Measurements from ENCODE around the gene CHCHD6.

DNA sequence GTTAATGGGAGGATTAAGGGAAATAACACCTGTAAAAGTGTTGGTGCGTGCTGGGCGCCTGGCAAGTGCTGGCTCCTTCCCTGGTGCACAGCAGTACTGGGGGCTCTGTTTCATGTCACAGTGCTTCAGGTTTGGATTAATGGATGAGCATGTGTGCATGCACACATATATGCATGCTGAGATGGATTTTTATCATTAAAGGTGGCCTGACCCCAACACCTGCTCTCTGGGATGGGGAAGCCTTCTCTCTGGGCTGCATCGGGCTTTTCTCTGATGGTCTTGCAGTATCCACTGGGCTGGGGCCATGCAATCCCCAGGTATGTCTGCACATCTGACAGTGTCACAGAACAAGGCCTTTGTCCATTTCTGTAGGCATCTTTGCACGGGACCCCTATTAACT lies 151.3 kb downstream of the CHCHD6 start:
- no peak for TF ChIP-seq EZH2 (IDR thresholded peaks at IDR 0.05)
- TF ChIP-seq POLR2AphosphoS5 (IDR thresholded peaks at IDR 0.05; ENCODE audit: borderline replicate concordance, low read depth, low read length): no peak
- no peak for TF ChIP-seq FOXP2 (optimal IDR thresholded peaks at IDR 0.05; ENCODE audit: control extremely low read depth, extremely low read length, insufficient read depth)

Data from SK-N-MC (cell line).